HG03571 (cell line): ENCODE results near the gene TSHZ2.
"Not testable (repeated sequence)": the region's sequence is repeated elsewhere in the genome, so short reads cannot be mapped to it uniquely, and the experiment has no call there.

Experiments
- ATAC-seq: cut with Tn5 transposase; IDR thresholded peaks from one replicate; pipeline ENCODE4 v1.9.1; 2021; ENCODE audit not compliant: unreplicated experiment

The TSHZ2 gene

DNA sequence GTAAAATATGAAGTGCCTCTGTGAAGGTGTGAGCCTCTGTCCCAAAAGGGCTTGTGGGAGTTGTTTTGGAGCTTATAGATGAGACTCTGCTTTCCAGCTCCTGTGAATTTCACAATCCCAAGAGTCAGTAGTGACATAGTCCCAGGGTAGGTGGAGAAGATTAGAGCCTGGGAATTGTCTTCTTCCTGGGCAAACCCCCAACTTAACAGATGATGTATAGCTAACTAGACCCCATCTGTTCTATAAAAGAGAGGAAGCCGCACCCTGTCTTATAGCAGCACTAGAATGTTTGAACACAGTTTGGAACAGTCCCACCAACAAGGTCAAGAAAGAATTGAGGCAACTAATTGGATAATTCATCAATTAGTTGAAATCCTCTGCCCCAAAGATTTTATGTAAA, 326.8 kb downstream of the TSHZ2 start:
- no peak for ATAC-seq

DNA sequence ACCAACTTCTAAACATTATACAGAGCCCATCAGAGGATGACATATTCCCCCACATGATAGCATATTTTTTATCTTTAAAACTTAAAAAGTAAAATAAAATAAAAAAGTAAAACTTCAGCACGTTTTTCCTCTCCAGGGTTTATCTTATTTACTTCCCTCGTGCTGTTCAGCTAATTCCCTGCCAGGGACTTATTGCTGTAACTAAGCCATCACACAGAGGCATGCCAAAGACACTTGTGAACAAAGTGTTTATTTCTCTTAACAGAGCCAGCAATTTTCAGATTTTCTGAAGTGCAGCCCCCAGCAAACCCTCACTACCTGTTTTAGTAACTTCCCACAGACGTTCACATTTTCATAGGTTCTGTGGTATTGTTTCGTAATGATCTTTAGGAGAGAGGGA, 327.7 kb downstream of the TSHZ2 start:
- no peak for ATAC-seq

DNA sequence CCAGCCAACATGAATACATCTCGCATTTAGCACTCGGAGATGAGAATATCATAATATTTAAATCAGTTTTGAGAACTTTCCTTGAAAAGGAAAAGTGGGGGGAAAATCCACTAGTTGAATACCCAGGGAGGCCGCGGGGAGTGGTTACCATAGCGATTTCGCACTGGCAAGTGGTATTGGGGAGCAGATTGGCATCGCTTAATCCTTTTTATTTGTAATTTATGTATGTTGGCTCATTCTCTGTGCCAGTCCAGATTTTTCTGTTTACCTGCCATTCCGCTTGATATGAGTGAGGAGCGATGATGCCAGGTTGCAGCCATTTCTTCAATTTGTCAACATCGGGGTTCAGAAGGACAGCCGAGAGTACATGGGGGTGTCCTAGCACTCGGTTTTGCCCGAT, 329.7 kb downstream of the TSHZ2 start:
- no peak for ATAC-seq

DNA sequence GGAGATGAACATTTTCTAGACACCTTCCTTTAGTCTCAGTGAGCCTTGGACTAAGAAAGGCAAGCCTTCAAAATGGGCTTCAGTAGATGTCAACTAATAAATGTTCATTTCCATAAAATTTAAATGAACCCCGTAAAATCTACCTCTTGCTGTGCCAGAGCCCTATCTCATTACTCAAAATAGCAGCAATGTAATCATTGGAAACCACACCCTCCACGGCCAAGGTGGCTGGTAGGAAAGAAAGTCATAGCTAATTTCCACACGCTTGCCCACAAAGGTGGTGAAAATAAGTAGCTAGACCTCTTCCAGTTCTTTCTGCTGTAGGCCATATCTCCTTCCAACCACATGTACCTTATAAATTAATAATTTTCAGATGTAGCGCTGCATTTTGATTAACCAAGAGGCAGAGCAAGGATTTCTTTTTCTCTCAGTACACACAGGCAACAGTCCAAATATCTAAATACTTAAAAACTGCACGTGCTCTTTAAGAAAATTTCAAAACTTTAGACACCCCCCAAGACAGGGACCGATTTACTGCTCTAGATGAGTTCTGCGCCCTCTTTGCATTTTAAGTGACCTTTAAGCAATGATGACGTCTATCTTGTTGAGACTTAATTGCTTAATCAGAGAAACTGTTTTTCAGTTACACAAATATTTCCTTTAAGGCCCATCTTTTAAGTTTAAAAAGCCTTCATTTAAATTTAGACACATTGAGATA, 330.7 kb downstream of the TSHZ2 start:
- no peak for ATAC-seq

DNA sequence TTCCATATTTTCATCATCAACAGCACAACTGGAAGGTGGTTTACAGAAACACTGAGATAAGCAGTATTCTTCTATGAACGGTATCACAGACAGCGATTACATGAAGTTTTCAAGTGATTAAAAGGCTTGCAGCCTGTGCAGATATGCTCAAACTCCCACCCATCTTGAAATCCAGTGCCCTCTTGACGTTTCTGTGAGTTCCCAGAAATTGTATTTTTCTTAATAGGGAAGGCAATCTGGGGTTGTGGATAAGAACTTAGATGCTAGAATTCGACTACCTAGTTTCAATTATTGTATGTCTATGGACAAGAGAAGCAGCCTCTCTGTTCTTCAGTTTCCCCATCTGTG, 331.2 kb downstream of the TSHZ2 start:
- no peak for ATAC-seq

DNA sequence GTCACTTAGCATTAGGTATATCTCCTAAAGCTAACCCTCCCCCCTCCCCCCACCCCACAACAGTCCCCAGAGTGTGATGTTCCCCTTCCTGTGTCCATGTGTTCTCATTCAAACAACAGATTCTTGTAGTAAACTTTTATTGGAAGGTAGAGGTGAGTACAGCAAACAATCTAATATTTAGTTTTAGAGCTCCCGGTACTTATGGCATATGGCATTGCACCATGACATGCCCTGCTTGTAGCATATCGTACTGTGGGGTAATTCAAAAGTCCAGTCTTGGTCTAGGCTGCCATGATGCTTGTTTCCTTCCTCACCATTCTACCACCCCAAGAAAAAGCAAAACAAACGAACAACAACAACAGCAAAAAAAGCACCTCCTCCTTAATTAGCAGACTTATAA, 332.0 kb downstream of the TSHZ2 start:
- no peak for ATAC-seq

DNA sequence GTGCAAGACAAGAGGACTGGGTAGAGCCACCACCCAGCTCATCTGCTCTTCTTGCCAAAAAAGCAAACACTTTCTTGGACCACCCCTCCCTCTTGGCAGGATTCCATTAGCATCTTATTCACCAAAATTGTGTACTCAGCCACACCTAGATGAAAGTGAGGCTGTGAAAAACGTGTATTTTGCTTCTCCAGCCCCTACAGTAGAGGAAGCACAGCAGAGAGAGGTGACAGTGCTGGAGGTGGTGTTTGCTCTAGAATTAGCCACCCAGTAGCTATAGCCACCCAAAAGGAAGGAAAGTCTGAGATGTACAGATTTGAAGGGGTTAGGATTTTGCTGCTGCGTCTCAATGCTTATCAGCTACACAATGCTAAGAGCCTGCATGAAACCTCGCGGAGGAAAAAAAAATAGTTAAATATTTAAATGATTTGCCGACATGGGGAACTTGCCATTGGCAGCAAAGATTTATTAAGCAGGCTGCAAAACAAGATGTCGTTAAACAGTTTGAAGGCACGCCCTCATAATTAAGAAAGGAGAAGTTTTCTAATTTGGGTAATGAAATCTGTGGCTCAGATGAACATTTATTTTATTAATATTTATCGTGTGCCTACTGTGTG, 334.1 kb downstream of the TSHZ2 start:
- no peak for ATAC-seq

DNA sequence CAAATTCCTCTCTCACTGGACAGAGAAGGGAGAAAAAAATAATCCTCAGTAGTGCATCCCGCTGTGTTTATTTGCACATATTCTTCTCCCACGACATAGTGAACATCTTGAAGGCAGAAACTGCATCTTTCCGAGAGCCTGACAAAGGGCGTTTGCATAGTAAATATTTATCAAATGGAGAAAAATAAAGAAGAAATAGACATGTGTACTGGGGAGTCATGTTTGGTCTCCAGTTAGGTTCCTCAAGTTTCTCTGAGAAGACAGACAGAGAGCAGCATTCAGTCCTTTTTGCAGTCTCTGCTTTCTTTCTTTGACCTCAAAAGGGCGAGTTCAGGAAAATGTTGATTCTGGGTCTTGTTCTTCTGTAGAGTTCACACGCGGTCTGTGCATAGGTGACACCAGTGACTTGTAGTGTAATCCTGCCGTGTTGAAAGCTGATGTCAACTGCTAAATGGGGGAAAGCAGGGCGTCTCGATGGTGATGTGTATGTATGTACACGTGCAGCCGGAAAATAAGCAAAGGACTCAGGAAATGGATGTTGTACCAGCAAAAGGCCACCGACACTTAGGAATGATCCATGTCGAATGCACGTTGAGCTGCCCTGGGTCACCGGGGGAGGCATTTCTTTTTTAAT, 335.9 kb downstream of the TSHZ2 start:
- ATAC-seq, result no peak

DNA sequence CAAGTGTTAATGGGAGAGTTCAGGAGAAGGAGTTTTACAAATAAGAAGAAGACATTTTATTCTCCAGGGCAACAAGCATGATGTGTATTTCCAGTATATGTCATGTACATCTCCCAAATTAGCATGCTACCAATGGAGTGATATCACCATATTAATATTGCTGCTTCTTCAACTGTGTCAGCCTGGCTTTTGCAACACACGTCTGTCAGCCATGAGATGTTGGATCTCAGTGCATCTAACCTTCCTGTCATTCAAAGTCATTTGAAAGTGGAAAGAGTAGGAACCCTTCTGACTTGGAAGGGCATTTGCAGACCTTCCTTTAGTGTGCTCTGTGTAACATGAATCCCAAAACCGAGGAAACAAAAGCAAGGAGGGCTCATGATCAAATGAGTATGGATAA, 337.4 kb downstream of the TSHZ2 start:
- ATAC-seq, result no peak

DNA sequence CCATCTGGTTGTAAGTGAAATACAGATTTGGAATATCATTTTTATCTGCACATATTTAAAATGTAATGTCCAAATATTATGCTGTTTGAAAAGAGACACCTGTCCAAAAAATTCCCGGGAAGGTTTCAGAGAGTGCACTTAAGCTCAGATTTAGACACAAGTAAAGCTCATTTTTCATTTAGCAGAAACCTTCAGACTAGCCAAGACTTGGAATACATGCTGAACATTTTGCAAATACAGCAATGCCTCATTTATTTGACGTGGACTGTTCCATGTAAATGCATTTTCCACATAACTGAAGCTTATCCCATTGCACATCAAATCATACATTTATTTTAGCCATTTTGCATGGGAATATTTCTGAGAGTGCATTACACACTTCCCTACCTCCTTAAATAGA, 340.8 kb downstream of the TSHZ2 start:
- no peak for ATAC-seq

DNA sequence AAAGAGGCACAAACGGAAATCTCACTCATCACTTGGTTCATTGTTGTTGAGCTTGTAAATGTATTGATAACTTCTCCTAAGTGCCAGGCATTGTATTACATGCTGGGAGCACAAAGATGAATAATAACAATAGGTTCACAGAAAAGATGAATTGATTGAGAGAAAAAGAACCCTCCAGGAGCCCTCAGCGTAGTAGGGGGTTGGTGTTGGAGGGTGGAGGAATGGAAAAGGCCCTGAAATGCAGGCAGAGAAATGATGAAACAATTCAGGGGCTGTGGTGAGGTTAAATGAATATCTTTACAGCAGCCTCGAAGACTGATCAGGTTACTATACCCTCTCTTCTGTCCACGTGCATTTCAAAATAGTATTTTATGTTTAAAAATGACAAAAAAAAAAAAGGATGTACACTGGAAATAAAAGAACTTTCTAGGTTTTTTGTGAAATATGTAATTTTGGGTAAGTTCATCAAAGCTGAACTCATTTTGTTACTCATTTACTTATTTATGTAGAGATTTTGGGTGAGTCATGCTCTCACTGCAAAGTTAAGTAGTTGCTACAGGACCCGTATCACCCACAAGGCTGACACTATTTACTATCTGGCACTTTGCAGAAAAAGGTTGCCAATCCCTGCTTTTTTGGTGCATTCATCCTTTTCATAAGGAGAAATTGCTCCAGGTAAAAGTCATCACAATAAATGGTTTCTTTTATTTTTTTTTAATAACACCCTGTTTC, 344.2 kb downstream of the TSHZ2 start:
- no peak for ATAC-seq

DNA sequence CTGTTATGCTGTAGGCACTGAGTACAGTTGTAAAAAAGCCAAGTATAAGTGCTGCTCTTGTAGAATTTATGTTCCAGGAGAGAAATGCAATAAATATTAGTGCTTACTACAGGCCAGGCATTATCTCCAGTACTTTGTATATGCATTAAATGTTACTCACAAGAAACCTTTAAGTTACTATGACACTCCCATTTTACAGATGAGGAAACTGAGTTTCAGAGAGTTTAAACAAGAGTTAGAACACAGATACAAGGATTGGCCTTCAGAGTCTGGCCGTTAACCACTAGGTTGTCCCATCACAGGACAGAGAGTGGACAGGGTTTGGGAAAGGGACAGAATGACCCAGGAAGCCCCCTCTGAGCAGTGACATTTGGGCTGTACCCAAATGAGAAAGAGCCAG, 347.0 kb downstream of the TSHZ2 start:
- ATAC-seq, result no peak

DNA sequence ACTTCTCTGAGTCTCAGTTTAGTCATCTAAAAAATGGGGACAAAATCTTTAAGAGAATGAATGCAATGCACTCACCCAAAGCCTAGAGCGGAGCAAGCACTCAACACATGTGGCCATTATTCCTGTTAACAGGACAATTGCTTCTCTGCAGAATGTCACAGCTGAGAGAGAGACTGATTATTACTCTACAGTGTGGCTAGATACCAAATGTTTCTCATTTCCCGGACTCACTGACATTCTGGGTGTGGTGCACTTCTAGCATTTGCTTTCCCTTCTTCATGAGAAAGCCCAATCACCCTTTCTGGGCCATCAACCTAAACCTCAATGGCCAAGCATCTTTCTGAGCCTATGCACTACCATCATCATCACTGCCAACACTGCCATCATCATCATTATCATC, 347.6 kb downstream of the TSHZ2 start:
- ATAC-seq, result no peak

DNA sequence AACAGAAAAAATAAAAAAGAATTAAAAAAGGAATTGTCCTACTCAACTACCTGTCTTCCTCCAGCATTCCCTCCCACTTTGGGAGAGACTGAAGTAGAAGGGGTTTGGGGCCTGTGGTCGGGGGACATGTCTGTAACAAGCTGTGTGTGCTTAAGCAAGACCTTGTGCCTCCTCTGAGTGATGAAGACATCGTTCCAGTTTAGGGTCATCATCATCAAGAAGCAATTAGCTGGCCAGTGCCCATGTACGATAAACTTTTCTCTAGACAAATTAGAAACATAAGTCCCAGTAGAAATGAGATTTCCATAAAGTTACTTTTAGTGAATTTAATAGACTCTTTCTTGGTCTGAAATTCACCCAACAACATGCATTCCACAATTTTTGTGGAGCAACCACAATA, 348.5 kb downstream of the TSHZ2 start:
- ATAC-seq, result no peak

DNA sequence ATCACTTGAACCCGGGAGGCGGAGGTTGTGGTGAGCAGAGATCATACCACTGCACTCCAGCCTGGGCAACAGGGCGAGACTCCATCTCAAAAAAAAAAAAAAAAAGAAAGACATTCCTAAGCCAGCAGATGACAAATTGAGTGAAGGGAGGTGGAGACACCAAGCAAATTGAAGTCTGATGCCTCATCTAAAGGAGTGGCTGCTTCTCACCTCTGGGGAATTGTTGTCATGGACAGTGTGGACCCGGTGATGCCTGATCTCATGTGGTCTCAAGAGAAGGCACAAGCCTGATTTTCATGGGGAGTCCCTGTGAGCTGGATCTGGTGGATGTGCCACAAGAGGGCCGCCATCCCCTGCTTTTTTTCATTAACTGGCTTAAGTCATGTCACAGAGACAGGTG, 349.4 kb downstream of the TSHZ2 start:
- ATAC-seq, result no peak

DNA sequence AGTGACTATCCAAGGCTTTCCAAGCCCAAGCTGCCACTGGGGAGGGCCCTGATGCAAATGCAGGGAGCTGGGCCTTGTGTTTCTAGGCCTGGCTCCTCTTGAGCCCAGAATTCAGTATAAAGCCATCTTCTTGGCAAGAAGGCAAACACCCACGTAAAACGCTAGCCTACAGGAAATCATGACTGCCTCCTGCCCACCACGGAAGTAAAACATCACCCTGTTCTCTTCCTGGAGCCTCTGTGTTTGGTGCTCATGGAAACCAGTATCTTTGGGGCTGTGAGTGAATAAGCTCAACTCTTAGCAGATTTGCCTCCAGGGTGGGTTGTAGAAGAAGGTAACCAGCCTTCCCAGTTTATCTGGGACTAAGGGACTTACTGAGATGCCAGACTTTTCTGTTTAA, 350.5 kb downstream of the TSHZ2 start:
- ATAC-seq, result no peak

DNA sequence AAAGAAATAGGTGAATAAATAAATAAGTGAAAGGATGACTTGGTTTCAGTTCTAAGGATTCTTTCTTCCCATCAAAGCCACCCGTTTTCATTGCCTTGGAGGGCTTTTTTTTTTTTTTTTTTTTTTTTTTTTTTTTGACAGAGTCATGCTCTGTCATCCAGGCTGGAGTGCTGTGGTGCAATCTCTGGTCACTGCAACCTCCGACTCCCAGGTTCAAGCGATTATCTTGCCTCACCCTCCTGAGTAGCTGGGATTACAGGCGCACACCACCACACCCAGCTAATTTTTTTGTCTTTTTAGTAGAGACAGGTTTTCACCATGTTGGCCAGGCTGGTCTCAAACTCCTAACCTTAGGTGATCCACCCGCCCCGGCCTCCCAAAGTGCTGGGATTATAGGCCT, 351.3 kb downstream of the TSHZ2 start:
- ATAC-seq, result not testable (repeated sequence)

DNA sequence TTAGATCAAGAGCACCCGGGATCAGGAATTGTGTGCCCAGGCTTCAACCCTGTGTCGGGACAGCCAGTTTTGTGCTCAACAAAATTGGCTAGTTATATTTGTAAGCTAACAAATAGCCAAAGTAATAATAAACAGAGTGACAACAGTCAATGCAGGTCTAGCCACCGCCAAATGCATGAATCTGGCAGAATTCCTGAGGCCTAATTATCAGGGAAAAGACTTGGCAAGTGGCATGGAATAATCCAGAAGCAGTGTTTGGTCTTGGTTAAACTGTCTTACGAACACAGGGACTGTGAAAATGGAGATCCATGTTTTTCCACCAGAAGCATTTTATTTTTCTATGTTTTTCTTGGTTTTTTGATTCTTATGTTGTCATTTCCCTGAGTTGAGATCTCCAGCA, 352.7 kb downstream of the TSHZ2 start:
- ATAC-seq, result no peak

DNA sequence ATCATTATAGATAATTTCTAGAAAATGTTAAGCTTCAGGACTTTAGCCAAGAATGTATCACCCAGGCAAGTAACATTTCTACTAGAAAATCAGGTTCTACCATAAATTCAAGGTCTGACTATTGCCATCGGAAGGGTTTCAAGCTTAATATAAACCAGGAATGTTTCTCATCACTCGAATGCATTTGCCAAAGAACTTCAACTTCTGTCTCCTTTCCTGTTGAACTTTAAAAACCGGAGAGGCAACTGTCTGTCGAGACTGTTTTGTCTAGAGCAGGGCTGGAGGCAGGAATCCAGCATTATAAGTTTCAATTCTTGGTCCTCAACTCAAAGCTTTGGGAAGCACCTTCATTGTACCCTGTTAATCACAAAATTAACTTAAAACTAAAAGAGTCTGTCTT, 356.8 kb downstream of the TSHZ2 start:
- no peak for ATAC-seq

DNA sequence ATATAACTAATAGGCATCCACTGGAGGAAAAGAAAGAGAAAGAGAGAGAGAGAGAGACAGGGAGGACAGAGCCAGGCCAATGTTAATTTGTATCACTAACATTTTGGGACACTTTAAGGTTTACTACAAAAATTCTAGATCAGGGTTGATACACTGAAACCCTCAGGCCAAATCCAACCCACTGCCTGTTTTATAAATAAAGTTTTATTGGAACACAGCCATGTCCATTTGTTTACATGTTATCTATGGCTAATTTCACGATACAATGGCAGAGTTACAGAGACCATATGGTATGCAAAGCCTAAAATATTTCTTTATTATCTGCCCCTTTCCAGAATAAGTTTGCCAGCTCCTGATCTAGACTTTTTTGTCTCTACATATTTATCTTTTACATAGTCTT, 357.6 kb downstream of the TSHZ2 start:
- no peak for ATAC-seq

DNA sequence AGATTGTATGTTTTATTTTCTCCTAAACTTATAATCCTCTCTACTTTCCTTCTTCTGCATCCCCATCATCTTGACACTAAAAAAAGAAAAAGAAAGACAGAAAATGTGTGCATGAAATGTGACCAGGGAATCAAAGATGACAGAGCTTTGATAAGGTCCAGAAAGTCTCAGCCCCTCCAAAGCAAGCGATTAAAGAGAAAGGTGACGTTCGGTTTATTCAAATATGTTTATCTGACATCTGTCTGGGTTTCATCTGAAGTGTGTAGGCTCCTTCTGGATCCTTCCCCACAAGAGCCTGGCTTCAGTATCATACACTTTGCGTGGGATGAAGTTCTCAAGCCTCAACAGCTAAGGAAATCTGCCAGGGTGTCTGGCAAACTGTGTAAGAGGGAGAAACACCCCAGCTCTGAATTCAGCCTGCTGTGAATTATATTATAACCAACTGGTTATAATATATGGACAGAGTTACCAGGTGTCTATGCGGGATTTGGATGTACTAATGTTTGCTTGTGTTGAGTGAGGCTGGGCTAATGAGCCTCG, 358.5 kb downstream of the TSHZ2 start:
- no peak for ATAC-seq
